ENCODE results near the gene TMEM252.

The TMEM252 gene

DNA sequence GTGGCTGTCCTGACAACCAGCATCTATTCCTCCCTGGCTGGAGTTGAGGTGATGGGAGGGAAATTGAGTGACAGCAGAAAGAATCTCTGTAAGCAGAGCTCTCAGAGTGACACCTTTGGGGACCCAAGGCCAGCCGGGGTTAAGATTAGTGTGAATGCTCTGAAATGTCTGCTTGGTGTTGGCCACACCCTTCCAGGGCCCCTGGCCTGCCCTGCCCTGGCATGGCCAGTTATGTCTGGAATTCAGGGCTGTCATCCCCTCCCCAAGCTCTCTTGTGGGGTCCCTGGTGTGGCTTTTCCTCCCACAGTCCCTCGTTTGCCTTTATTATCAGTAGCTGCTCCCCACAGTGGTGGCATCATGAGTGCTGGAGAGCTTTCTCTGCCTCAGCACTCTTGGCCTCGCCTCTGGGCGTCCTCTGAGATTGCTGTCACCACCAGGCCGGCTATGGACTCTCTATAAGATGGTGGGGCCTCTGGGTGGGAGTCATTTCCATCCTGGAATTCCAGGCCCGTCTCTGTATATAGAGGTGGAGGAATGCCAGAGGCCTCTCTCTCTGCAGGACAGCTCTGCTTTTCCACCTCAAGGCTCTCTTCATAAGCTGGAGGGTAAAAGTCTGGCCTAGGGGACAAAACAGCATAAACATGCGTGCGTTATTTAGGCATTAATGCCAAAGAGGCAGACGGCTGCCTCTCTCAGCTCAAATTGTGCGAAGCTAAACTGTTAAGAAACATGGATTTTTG is 3.6 kb downstream of the TMEM252 start:
- H3K4me1 ChIP-seq (ENCODE audit: control insufficient read depth, insufficient read depth, low read length) = no peaks in the 10 kb centered on the region
- H3K36me3 ChIP-seq (ENCODE audit: control insufficient read depth, insufficient read depth, low read length) = no peaks in the 10 kb centered on the region
- peaks cover 56% of the 10 kb centered on the region for H3K27me3 ChIP-seq (ENCODE audit: control insufficient read depth, insufficient read depth, low read length)
- H3K9ac ChIP-seq (ENCODE audit: low read depth, low read length) = no peak overlapping the region
- no peak overlapping the region for H3K4me3 ChIP-seq (ENCODE audit: low read depth, low read length)
- H3K9me3 ChIP-seq (ENCODE audit: control insufficient read depth, insufficient read depth, low read length) = no peaks in the 10 kb centered on the region

DNA sequence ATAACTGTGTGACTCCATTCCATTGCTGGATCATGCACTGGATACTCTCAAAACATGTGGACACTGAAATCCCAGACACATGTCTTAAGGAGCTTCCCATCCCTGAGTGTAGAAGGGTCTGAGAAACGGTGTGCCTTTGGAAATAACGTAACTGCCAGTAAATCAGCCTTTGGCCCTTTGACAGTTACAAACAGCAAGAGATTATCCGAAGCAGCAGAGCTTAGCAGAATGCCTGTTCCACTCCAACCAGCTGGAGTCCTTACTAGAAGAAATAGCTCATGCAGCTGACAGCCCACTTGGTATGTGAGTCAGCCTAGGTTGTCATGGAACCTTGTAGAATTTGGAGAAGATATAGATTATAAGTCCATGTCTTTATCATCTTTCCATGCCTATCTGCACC is 7.0 kb downstream of the TMEM252 start:
- Histone ChIP-seq H3K9me3 (ENCODE audit: control insufficient read depth, insufficient read depth, low read length) (no peaks in the 10 kb centered on the region), H3K4me1 (ENCODE audit: control insufficient read depth, insufficient read depth, low read length) (no peaks in the 10 kb centered on the region), H3K36me3 (ENCODE audit: control insufficient read depth, insufficient read depth, low read length) (no peaks in the 10 kb centered on the region), H3K27me3 (ENCODE audit: control insufficient read depth, insufficient read depth, low read length) (peaks cover 67% of the 10 kb centered on the region), H3K4me3 (ENCODE audit: low read depth, low read length) (no peak overlapping the region), H3K9ac (ENCODE audit: low read depth, low read length) (no peak overlapping the region)

DNA sequence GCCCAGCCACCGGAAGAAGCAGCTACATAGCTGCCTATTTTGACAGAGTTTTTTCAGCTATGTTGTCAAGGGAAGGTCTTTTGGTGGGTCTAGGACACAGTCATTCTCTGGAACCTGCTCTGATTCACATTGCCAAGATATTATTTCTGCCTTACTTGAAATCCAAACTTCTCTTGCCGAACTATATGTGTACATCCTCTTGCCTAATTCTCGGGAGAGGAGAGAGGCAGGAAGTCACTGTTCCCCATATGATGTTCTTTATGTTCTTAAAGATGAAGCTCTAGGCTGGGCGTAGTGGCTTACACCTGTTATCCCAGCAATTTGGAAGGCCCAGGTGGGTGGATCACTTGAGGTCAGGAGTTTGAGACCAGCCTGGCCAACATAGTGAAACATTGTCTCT is 8.6 kb downstream of the TMEM252 start:
- Histone ChIP-seq H3K4me1 (ENCODE audit: control insufficient read depth, insufficient read depth, low read length) (no peaks in the 10 kb centered on the region), H3K27me3 (ENCODE audit: control insufficient read depth, insufficient read depth, low read length) (peaks cover 71% of the 10 kb centered on the region), H3K9me3 (ENCODE audit: control insufficient read depth, insufficient read depth, low read length) (no peaks in the 10 kb centered on the region), H3K36me3 (ENCODE audit: control insufficient read depth, insufficient read depth, low read length) (no peaks in the 10 kb centered on the region), H3K9ac (ENCODE audit: low read depth, low read length) (no peak overlapping the region), H3K4me3 (ENCODE audit: low read depth, low read length) (no peak overlapping the region)

DNA sequence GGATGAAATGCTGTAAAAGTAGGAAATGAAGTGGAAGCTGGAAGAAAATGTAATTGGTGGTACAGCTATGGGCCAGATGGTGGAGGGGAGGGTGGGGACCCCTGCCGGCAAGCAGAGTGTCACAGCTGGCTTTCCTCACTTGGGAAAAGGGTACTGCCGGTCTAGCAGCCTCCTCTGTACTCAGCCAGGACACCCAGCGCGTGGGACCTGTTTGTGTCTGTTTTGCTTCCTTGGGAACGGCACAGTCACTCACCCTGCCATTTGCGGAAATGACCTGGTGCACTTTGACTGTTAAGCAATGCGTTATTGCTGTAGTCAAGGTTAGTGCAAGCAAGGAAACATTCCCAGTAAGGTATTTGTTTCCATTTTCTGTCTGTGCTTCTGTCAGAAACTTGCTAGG is 10.1 kb downstream of the TMEM252 start:
- no peaks in the 10 kb centered on the region for H3K4me1 ChIP-seq (ENCODE audit: control insufficient read depth, insufficient read depth, low read length)
- no peak overlapping the region for H3K9ac ChIP-seq (ENCODE audit: low read depth, low read length)
- no peaks in the 10 kb centered on the region for H3K36me3 ChIP-seq (ENCODE audit: control insufficient read depth, insufficient read depth, low read length)
- no peaks in the 10 kb centered on the region for H3K9me3 ChIP-seq (ENCODE audit: control insufficient read depth, insufficient read depth, low read length)
- no peak overlapping the region for H3K4me3 ChIP-seq (ENCODE audit: low read depth, low read length)
- peaks cover 70% of the 10 kb centered on the region for H3K27me3 ChIP-seq (ENCODE audit: control insufficient read depth, insufficient read depth, low read length)

DNA sequence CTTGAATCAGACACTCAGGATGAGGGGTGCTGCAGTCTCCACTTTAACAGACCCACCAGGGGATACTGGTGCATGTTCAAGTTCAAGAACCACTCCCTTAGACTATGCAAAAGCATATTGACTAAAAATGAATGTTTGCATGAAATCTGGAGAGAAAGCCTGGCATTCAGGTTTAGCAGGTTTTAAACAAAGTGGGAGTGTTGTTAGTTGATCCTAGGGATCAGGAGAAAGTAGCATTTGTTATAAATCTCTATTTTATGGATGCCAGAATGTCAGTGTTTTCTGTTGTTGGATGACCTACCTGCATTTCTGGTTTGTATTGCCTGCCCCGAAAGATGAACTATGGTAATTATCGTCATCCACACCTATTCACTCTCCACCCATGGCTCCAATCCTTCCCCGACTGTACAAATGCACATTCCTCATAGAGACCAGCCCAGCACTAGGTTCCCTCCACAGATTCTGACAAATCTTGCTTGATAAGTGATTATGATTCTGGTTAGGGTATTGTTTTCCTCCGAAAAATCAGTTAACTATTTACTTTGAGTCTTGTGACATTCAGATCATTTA is 17.2 kb downstream of the TMEM252 start:
- Histone ChIP-seq H3K27me3 (ENCODE audit: control insufficient read depth, insufficient read depth, low read length) (peaks cover 58% of the 10 kb centered on the region), H3K9me3 (ENCODE audit: control insufficient read depth, insufficient read depth, low read length) (no peaks in the 10 kb centered on the region)

DNA sequence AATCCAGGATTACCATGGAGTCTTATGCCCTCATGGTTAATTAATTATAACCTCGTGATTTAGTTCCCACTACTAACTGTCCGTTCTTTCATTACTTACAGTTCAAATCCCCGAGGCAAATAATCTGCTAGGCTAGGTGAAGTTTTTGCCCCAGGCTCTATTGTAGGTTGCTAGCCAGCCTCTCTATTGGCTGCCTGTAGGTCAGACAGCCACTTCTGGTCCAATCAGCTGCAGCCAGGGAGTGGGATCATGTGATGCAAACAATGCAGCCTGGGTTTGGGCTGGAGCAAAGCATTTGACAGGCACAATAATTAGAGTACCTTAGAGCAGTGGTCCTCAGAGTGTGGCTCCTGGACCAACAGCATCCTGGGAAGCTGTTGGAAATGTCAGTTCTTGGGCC is 17.7 kb downstream of the TMEM252 start:
- Histone ChIP-seq H3K4me1 (ENCODE audit: control insufficient read depth, insufficient read depth, low read length) (no peaks in the 10 kb centered on the region), H3K9ac (ENCODE audit: low read depth, low read length) (no peak overlapping the region), H3K27me3 (ENCODE audit: control insufficient read depth, insufficient read depth, low read length) (peaks cover 59% of the 10 kb centered on the region), H3K9me3 (ENCODE audit: control insufficient read depth, insufficient read depth, low read length) (peaks cover 3% of the 10 kb centered on the region), H3K4me3 (ENCODE audit: low read depth, low read length) (no peak overlapping the region), H3K36me3 (ENCODE audit: control insufficient read depth, insufficient read depth, low read length) (no peaks in the 10 kb centered on the region)

More for the DNA sequence above, 17.2 kb downstream of the TMEM252 start:
- Histone ChIP-seq H3K36me3 (ENCODE audit: control insufficient read depth, insufficient read depth, low read length) (no peaks in the 10 kb centered on the region), H3K4me3 (ENCODE audit: low read depth, low read length) (no peak overlapping the region), H3K9ac (ENCODE audit: low read depth, low read length) (no peak overlapping the region), H3K4me1 (ENCODE audit: control insufficient read depth, insufficient read depth, low read length) (no peaks in the 10 kb centered on the region)

DNA sequence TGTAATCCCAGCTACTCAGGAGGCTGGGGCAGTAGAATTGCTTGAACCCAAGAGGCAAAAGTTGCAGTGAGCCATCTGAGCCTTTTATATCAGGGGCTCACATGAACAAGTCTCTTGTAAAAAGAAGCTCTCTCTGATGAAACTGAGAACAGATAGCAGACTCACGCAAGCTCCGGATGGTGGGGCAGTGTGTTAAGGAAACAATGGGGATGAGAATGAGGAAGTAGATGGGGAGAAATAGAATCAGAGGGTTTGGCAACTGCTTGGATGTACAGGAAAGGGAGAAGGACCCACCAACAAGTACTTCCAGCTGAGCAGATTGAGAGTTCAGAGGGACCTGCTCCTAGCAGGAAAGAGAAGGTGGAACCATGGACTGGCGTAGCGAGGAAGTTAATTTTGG is 18.6 kb downstream of the TMEM252 start:
- Histone ChIP-seq H3K9me3 (ENCODE audit: control insufficient read depth, insufficient read depth, low read length) (peaks cover 4% of the 10 kb centered on the region), H3K9ac (ENCODE audit: low read depth, low read length) (no peak overlapping the region), H3K4me1 (ENCODE audit: control insufficient read depth, insufficient read depth, low read length) (no peaks in the 10 kb centered on the region), H3K27me3 (ENCODE audit: control insufficient read depth, insufficient read depth, low read length) (peaks cover 57% of the 10 kb centered on the region), H3K36me3 (ENCODE audit: control insufficient read depth, insufficient read depth, low read length) (no peaks in the 10 kb centered on the region), H3K4me3 (ENCODE audit: low read depth, low read length) (no peak overlapping the region)

DNA sequence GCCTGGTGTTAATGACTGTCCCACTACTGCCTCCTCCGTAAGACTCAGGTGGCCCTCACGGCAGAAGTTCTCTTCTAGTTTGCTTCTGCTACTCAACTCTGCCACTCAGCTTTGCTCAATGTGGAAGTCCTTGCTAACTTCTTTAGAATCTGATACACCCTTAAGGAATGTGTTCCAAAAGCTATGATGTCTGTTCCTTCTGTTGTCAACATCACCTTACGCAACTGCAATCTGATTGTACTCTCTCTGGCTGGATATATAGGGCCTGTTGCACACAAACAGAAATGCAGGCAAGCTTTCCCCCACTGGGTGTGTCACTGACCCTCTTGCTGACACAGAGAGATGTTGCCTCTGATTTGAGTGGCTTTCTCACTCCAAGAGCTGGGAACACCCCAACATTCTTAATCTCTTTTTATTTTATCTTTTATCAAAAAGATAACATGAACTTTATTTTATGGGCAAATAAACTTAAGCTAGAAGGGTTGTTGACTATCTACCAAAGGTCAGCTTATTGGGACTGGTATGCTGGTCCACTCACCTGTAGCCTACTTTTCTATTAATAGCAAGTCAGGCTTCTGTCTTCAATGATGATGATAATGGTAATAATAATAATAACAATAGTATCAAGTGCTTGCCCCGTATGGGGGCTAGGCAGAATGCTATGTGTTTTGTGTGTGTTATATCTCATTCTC is 25.2 kb downstream of the TMEM252 start:
- peaks cover 74% of the 10 kb centered on the region for H3K27me3 ChIP-seq (ENCODE audit: control insufficient read depth, insufficient read depth, low read length)
- H3K4me3 ChIP-seq (ENCODE audit: low read depth, low read length) = no peak overlapping the region
- peaks cover 4% of the 10 kb centered on the region for H3K4me1 ChIP-seq (ENCODE audit: control insufficient read depth, insufficient read depth, low read length)

DNA sequence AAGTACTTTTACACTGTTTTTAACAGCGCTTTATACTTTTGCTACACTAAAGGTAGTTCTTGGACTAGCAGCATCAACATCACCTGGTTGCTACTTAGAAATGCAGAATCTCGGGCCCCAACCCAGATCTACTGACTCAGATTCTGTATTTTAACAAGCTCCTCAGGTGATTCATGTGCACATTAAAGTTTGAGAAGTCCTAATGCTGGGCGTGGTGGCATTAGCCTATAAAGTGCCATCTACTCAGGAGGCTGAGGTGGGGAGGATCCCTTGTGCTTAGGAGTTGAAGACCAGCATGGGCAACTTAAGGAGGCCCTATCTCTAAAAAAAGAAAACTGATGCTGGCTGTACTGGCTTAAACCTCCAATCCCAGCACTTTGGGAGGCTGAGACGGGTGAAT is 26.7 kb downstream of the TMEM252 start:
- Histone ChIP-seq H3K4me1 (ENCODE audit: control insufficient read depth, insufficient read depth, low read length) (peaks cover 4% of the 10 kb centered on the region), H3K27me3 (ENCODE audit: control insufficient read depth, insufficient read depth, low read length) (peaks cover 84% of the 10 kb centered on the region), H3K9me3 (ENCODE audit: control insufficient read depth, insufficient read depth, low read length) (peaks cover 4% of the 10 kb centered on the region)

More for the DNA sequence above, 25.2 kb downstream of the TMEM252 start:
- Histone ChIP-seq H3K36me3 (ENCODE audit: control insufficient read depth, insufficient read depth, low read length) (no peaks in the 10 kb centered on the region), H3K9ac (ENCODE audit: low read depth, low read length) (no peak overlapping the region), H3K9me3 (ENCODE audit: control insufficient read depth, insufficient read depth, low read length) (peaks cover 4% of the 10 kb centered on the region)

DNA sequence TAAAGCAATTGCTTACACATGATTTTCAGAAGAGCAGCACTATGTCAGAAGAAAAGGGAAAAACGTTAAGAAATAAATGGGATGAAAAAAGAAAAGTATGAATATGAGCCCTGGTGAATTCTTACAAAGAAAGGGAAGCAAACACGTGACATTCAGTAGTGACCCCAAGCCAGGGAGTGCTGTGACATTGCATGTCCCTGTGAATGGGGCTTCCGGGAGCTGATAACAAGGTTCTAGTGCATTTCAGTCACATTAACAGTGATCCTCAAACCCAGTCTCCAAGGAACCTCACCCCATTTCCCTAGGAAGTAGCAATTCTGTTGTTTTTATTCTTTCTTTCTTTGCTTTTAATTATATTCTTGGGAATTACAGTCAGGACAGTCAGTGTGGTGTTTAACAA is 27.3 kb downstream of the TMEM252 start:
- peaks cover 4% of the 10 kb centered on the region for H3K4me1 ChIP-seq (ENCODE audit: control insufficient read depth, insufficient read depth, low read length)

More for the DNA sequence above, 26.7 kb downstream of the TMEM252 start:
- Histone ChIP-seq H3K36me3 (ENCODE audit: control insufficient read depth, insufficient read depth, low read length) (no peaks in the 10 kb centered on the region), H3K4me3 (ENCODE audit: low read depth, low read length) (no peak overlapping the region), H3K9ac (ENCODE audit: low read depth, low read length) (no peak overlapping the region)

DNA sequence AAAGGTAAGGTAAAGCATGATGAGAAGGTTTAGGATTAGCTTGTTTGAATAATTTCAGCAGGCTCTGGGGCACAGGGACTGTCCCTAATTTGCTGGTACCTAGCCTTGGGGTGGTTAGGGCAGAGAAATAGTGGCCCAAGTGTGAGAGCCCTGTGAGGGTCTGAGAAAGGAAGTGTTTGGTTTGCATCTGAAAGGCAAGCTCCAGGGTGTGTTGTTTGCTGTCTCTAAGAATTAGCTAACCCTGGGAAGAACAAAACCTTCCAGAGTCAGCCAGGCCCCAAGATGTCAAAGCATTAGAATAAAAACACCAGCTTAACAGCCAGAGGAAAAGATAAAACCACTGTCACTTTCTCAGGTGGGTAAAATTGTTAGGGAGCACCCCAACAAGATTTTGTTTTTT is 31.0 kb downstream of the TMEM252 start:
- H3K36me3 ChIP-seq (ENCODE audit: control insufficient read depth, insufficient read depth, low read length) = no peaks in the 10 kb centered on the region
- H3K4me3 ChIP-seq (ENCODE audit: low read depth, low read length) = no peak overlapping the region
- H3K9me3 ChIP-seq (ENCODE audit: control insufficient read depth, insufficient read depth, low read length) = no peaks in the 10 kb centered on the region
- H3K9ac ChIP-seq (ENCODE audit: low read depth, low read length) = no peak overlapping the region
- no peaks in the 10 kb centered on the region for H3K4me1 ChIP-seq (ENCODE audit: control insufficient read depth, insufficient read depth, low read length)
- peaks cover 95% of the 10 kb centered on the region for H3K27me3 ChIP-seq (ENCODE audit: control insufficient read depth, insufficient read depth, low read length)

More for the DNA sequence above, 27.3 kb downstream of the TMEM252 start:
- no peak overlapping the region for H3K4me3 ChIP-seq (ENCODE audit: low read depth, low read length)
- H3K27me3 ChIP-seq (ENCODE audit: control insufficient read depth, insufficient read depth, low read length) = peaks cover 87% of the 10 kb centered on the region
- peaks cover 4% of the 10 kb centered on the region for H3K9me3 ChIP-seq (ENCODE audit: control insufficient read depth, insufficient read depth, low read length)
- H3K9ac ChIP-seq (ENCODE audit: low read depth, low read length) = no peak overlapping the region
- no peaks in the 10 kb centered on the region for H3K36me3 ChIP-seq (ENCODE audit: control insufficient read depth, insufficient read depth, low read length)

DNA sequence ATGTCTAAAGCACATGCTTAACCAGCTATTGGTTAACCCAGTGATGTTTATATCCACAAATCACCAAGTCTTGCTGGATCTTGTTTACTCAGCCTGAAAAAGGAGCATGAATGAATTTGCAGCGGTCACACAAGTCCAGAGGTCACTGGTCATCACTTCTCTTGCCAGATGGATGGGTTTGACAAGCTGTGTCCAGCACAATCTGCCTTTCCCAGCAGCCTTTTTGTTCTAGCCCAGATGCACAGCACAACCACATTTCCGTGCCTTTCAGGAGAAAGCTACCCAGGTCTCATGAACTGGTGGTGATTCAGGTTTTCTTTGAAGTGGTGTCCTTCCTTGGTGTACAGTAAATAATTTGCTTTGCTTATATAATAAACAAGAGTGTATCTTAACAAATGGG is 32.1 kb downstream of the TMEM252 start:
- Histone ChIP-seq H3K27me3 (ENCODE audit: control insufficient read depth, insufficient read depth, low read length) (peaks cover 95% of the 10 kb centered on the region), H3K36me3 (ENCODE audit: control insufficient read depth, insufficient read depth, low read length) (no peaks in the 10 kb centered on the region), H3K4me1 (ENCODE audit: control insufficient read depth, insufficient read depth, low read length) (no peaks in the 10 kb centered on the region)

More for the DNA sequence above, 32.1 kb downstream of the TMEM252 start:
- Histone ChIP-seq H3K9ac (ENCODE audit: low read depth, low read length) (no peak overlapping the region), H3K4me3 (ENCODE audit: low read depth, low read length) (no peak overlapping the region), H3K9me3 (ENCODE audit: control insufficient read depth, insufficient read depth, low read length) (no peaks in the 10 kb centered on the region)
